MM.1S (cell line): Measurements from ENCODE around the gene SIM1.

Experiments used
- DNase-seq: peaks from one replicate; pipeline ENCODE4 v3.0.0-alpha.2; 2015
- H2AFZ ChIP-seq: fragments of 300-600 bp; sonication (generic); 2 replicates; pipeline ENCODE4 v1.6.0; 2016; ENCODE audit warnings: antibody characterized with exemption, low read length
- H3F3A ChIP-seq: fragments of 300-600 bp; sonication (generic); 2 replicates; pipeline ENCODE4 v1.6.1; 2016; ENCODE audit warnings: mild to moderate bottlenecking, antibody characterized with exemption, low read length, moderate library complexity, mixed read lengths; ENCODE audit not compliant: insufficient read depth
- H3K27ac ChIP-seq: fragments of 300-600 bp; sonication (generic); 2 replicates; pipeline ENCODE4 v1.5.1; 2016; ENCODE audit warnings: mild to moderate bottlenecking, low read length
- H3K27me3 ChIP-seq: fragments of 300-600 bp; sonication (generic); replicated peaks from 2 replicates; pipeline ENCODE4 v1.6.0; 2016; ENCODE audit warnings: low read length; ENCODE audit not compliant: insufficient read depth
- H3K36me3 ChIP-seq: fragments of 300-600 bp; sonication (generic); replicated peaks from 2 replicates; pipeline ENCODE4 v1.6.1; 2016; ENCODE audit warnings: mild to moderate bottlenecking, low read length, mixed read lengths; ENCODE audit not compliant: insufficient read depth
- H3K4me1 ChIP-seq: fragments of 300-600 bp; sonication (generic); 2 replicates; pipeline ENCODE4 v1.6.1; 2016; ENCODE audit warnings: low read length, mixed read lengths
- H3K4me2 ChIP-seq: fragments of 300-600 bp; sonication (generic); 2 replicates; pipeline ENCODE4 v1.6.0; 2016; ENCODE audit warnings: low read depth, low read length
- H3K4me3 ChIP-seq: fragments of 300-600 bp; sonication (generic); 2 replicates; pipeline ENCODE4 v1.5.1; 2016; ENCODE audit warnings: low read length, mixed read lengths
- H3K79me2 ChIP-seq: fragments of 300-600 bp; sonication (generic); 2 replicates; pipeline ENCODE4 v1.6.1; 2016; ENCODE audit warnings: mixed run types, low read length, mixed read lengths
- H3K9ac ChIP-seq: fragments of 300-600 bp; sonication (generic); 2 replicates; pipeline ENCODE4 v1.6.1; 2016; ENCODE audit warnings: low read length, mixed read lengths
- H3K9me2 ChIP-seq: fragments of 300-600 bp; sonication (generic); replicated peaks from 2 replicates; pipeline ENCODE4 v1.6.1; 2016; ENCODE audit warnings: mild to moderate bottlenecking, low read length, mixed read lengths; ENCODE audit not compliant: insufficient read depth
- H3K9me3 ChIP-seq: fragments of 300-600 bp; sonication (generic); replicated peaks from 2 replicates; pipeline ENCODE4 v1.6.1; 2016; ENCODE audit warnings: mild to moderate bottlenecking, low read length, mixed read lengths; ENCODE audit not compliant: insufficient read depth
- H4K20me1 ChIP-seq: fragments of 300-600 bp; sonication (generic); 2 replicates; pipeline ENCODE4 v1.6.1; 2016; ENCODE audit warnings: mild to moderate bottlenecking, low read length, moderate library complexity, mixed read lengths; ENCODE audit not compliant: insufficient read depth
- CTCF ChIP-seq: fragments of 300-600 bp; sonication (generic); IDR thresholded peaks from 2 replicates; pipeline ENCODE4 v1.5.1; 2016; ENCODE audit warnings: antibody characterized with exemption, low read length, mixed read lengths
- EZH2 ChIP-seq: fragments of 300-600 bp; sonication (generic); optimal IDR thresholded peaks from 2 replicates; pipeline ENCODE3; 2017; ENCODE audit warnings: low read depth, mild to moderate bottlenecking, antibody characterized with exemption, low read length, mixed read lengths
- EZH2phosphoT487 ChIP-seq: fragments of 300-600 bp; sonication (generic); IDR thresholded peaks from 2 replicates; pipeline ENCODE4 v1.6.1; 2018; ENCODE audit warnings: antibody characterized with exemption, low read length

The SIM1 gene

GRCh38 chr6:100493206-100493888, 28.6 kb upstream of the SIM1 start:
- Histone ChIP-seq H3K4me1 (no peaks in the 10 kb centered on the region), H3K79me2 (no peaks in the 10 kb centered on the region), H3K9me2 (no peaks in the 10 kb centered on the region), H3K36me3 (no peaks in the 10 kb centered on the region), H2AFZ (no peak overlapping the region), H3K27me3 (no peaks in the 10 kb centered on the region), H3K27ac (no peak overlapping the region), H3K9ac (no peak overlapping the region), H3K4me3 (no peak overlapping the region), H3K9me3 (no peaks in the 10 kb centered on the region), H4K20me1 (no peaks in the 10 kb centered on the region), H3K4me2 (no peak overlapping the region), H3F3A (no peaks in the 10 kb centered on the region)
- DNase-seq: no peak
- no peak for TF ChIP-seq EZH2phosphoT487
- no peak for TF ChIP-seq EZH2
- no peak for TF ChIP-seq CTCF

GRCh38 chr6:100491952-100492670, 27.4 kb upstream of the SIM1 start:
- Histone ChIP-seq H3K4me3 (no peak overlapping the region), H2AFZ (no peak overlapping the region), H3K9ac (no peak overlapping the region), H3K9me3 (no peaks in the 10 kb centered on the region), H3K9me2 (no peaks in the 10 kb centered on the region), H3K4me1 (no peaks in the 10 kb centered on the region), H3K4me2 (no peak overlapping the region), H3F3A (no peaks in the 10 kb centered on the region), H3K36me3 (no peaks in the 10 kb centered on the region), H3K79me2 (no peaks in the 10 kb centered on the region), H3K27me3 (no peaks in the 10 kb centered on the region), H4K20me1 (no peaks in the 10 kb centered on the region), H3K27ac (no peak overlapping the region)
- no peak for TF ChIP-seq EZH2phosphoT487
- TF ChIP-seq CTCF: no peak
- no peak for TF ChIP-seq EZH2
- DNase-seq: no peak

- DNase-seq: no peak
- H3K4me2 ChIP-seq: no peak overlapping the region
- no peaks in the 10 kb centered on the region for H3K79me2 ChIP-seq
- H2AFZ ChIP-seq: no peak overlapping the region
- no peaks in the 10 kb centered on the region for H3K9me3 ChIP-seq
- no peaks in the 10 kb centered on the region for H3K36me3 ChIP-seq
- H3K4me1 ChIP-seq: no peaks in the 10 kb centered on the region
- no peak overlapping the region for H3K27ac ChIP-seq
- H3K9ac ChIP-seq: no peak overlapping the region
- no peak overlapping the region for H3K4me3 ChIP-seq
- H3K9me2 ChIP-seq: no peaks in the 10 kb centered on the region
- TF ChIP-seq EZH2phosphoT487 (no peak), EZH2 (no peak), CTCF (no peak)
- H3F3A ChIP-seq: no peaks in the 10 kb centered on the region
- H4K20me1 ChIP-seq: no peaks in the 10 kb centered on the region
- no peaks in the 10 kb centered on the region for H3K27me3 ChIP-seq
These were observed 25.3 kb upstream of the SIM1 start for GRCh38 chr6:100490065-100490464.
